TTC549 (cell line): Measurements from ENCODE around the gene ANKRD36B.
A peak's percentile ranks its signal among the peaks of the same experiment; 100 is the strongest.
"Not testable (repeated sequence)": the region's sequence is repeated elsewhere in the genome, so short reads cannot be mapped to it uniquely, and the experiment has no call there.

ENCODE experiments used
- FAIRE-seq: peaks from 2 replicates; lab custom pipeline; 2012; peaks lifted over from hg19 to GRCh38; lab: Jason Lieb, UNC

ANKRD36B gene

GRCh38 chr2:97589598-97590510 is at the start of gene ANKRD36B:
ANKRD36B (minus strand) TSS chr2:97589877; CDS start chr2:97589685, 192 bp downstream.
- FAIRE-seq = not testable (repeated sequence)

DNA sequence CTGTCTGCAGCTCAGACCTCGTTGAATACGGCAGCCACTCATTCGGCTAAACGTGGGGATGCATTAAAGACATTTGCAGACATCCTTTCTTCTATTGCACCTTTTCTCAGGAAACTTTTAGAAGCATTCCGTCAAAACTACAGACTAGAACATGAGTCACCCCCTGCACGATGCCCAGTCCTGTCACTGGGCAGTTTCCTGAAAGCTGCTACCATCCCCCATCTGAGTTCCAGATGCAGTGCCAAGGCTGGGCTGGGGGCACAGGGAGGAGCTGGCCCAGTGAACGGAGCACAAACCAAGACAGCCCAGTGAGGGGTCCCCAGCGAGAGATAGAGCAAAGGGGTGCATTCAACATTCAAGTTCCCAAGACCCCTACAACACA is 36.4 kb upstream of the ANKRD36B start:
- FAIRE-seq = not testable (repeated sequence)

- not testable (repeated sequence) for FAIRE-seq
Observed at GRCh38 chr2:97625354-97626048, 35.8 kb upstream of the ANKRD36B start.

DNA sequence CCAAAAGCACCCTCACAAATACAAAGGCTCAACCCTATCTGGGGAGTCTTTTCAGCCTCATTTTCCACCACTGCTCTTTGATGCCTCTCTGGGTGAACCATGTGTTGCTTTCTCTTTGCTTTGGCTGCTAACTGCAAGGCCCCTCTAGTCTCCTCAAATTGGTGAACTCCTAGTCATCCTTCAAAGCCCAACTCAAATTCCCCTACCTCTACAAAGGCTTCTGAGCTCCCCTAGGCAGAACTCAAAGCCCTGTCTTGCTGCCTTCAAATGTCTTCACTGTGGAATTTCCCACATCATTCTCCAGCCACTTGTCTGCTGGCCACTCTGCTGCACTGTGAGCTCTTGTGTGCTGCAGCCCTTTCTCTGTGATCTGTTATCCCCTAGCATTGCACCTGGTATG is 33.3 kb upstream of the ANKRD36B start:
- not testable (repeated sequence) for FAIRE-seq

DNA sequence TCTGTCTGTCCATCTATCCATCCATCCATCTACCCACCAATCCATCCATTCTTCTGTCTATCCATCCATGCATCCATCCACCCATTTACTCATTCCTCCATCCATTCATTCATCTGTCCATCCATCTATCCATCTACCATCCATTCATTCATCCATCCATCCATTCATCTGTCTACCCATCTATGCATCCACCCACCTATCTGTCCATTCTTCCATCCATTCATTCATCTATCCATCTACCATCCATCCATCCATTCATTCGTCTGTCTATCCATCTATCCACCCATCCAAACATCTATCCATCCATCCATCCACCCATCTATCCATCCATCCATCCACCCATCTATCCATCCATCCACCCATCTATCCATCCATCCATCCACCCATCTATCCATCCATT is 30.8 kb upstream of the ANKRD36B start:
- not testable (repeated sequence) for FAIRE-seq

- FAIRE-seq = not testable (repeated sequence)
Observed at GRCh38 chr2:97618939-97619827, 29.5 kb upstream of the ANKRD36B start.

- FAIRE-seq = no peak
Observed at GRCh38 chr2:97617911-97618310, 28.2 kb upstream of the ANKRD36B start.

DNA sequence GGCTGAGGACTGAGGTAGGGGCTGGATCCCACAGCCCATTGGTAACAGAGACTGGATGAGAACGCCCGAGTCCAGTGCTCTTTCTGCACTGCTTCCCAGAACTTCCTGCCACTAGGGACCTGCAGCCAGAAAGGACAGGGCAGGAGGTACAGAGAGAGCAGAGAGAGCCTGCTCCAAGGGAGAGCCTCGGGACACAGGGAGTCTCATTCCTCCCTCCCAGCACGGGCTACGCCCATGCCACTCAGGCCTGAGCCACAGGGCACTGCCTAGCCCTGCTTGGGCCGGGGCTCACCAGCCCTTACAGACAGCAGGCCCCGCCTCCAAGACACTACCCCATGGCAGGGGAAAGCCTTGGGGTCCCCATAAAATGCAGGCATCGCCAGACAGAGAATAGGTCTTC is 26.1 kb upstream of the ANKRD36B start:
- FAIRE-seq = not testable (repeated sequence)

DNA sequence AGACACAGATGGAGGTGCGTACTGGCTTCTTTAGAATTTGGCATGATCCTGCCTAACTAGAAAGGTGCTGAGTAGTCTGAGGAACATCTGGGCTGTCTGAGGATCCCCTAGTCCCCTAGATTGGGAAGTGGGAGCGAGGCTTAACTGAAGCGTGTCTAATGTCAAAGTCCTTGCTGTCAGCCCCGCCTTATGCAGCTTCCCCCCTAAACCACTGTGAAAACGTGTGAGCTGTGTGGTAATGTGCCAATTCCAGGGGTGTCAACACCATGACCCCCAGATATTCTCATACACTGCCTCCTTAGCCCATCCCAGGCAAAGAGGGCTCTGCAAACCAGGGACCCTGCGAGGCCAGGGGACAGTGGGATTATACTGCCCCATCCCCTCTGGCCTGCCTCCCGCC is 22.2 kb upstream of the ANKRD36B start:
- not testable (repeated sequence) for FAIRE-seq

GRCh38 chr2:97608745-97609144 is 19.1 kb upstream of the ANKRD36B start:
- FAIRE-seq = not testable (repeated sequence)

GRCh38 chr2:97605524-97606339 is 16.1 kb upstream of the ANKRD36B start:
- not testable (repeated sequence) for FAIRE-seq

DNA sequence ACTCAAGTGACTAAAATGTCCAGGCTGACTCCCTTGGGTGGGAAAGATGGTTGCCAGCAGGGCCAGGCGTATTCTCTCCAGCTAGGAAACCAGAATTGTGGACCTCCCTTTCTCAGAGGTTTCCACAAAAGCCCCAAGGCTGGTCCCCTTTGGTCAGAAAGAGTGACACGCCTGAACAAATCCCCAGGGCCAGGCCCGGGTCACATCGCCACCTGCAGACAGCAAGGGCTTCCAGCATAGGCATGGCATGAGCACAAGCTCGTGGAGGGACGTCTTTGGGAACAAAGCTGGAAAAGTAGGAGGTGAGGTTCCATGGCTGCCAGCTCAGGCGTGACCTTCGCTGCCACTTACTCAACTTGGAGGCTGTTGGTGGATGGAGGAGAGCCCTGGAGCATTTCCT is 15.4 kb upstream of the ANKRD36B start:
- not testable (repeated sequence) for FAIRE-seq

- FAIRE-seq = not testable (repeated sequence)
Observed at GRCh38 chr2:97601537-97601936, 11.9 kb upstream of the ANKRD36B start.

GRCh38 chr2:97596180-97596579 is 6.5 kb upstream of the ANKRD36B start:
- not testable (repeated sequence) for FAIRE-seq

GRCh38 chr2:97593520-97593919 is 3.8 kb upstream of the ANKRD36B start:
- FAIRE-seq = not testable (repeated sequence)

- FAIRE-seq = peak; percentile 84
Observed at GRCh38 chr2:97590515-97591394, 1.1 kb upstream of the ANKRD36B start.

- FAIRE-seq = not testable (repeated sequence)
Observed at GRCh38 chr2:97589257-97589597, 450 bp downstream of the ANKRD36B start.

- FAIRE-seq = not testable (repeated sequence)
Observed at GRCh38 chr2:97565674-97566073, 24.0 kb downstream of the ANKRD36B start.

DNA sequence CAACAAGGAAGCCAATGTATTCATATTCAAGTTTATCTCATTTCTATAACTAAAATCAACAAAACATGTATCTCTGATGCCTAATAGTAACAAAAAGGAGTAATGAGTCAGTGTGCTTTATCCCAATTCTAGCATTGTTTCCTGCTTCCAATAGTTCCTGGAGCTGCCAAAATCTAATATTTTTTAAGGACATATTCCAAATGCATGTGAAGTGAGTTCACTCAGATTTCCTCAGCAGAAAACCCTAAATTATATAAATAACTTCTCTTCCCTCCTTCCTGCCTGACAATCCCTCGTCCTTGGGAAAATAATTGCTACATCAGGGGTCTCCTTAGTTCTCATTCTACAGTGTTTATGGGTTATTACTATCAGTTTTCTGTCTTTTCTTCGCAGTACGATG is 37.3 kb downstream of the ANKRD36B start:
- not testable (repeated sequence) for FAIRE-seq

- FAIRE-seq = not testable (repeated sequence)
Observed at GRCh38 chr2:97550498-97550897, 39.2 kb downstream of the ANKRD36B start.
